TTC549 (cell line): ENCODE measurements around the gene SORBS2.

Source experiments
- FAIRE-seq: peaks from 2 replicates; lab custom pipeline; 2012; peaks lifted over from hg19 to GRCh38; lab: Jason Lieb, UNC

Gene SORBS2

DNA sequence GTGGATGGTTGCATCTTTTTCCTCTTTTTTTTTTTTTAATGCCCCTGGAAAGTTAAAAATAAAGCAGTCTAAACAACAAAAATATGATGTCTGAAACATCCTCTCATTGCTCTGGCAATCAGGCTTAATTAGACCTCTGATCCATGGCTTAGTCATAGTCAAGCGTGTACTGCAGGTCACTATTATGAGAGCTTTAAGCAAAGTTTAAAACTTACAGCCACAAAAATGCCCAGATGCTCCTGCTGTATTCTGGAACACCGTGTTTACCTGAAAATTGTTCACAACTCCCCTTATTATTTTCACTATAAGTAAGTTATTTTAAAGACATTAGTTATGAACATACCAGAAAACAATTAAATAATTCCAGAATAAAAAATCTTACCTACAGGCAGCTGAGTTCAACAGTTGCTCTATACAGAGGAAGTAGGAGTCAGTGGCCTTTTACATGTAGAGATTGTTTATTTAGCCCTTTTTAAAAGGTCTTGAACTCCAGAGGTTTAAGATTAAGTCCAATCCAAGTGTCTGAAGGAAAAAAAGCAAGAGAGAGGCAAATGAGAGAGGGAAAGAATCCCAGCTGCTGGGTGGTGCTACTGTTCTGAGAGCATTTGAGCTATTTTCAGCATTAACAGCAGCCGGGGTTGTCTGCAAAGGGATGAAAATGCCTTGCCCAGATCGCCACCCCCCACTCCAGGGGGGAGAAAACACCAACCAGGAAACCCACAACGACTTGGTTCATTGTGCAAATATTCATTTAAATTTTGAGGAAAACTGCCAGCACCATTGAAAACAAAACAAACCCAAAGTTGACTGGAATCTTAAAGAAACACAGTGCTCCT lies 36.9 kb downstream of the SORBS2 start:
- no peak for FAIRE-seq

DNA sequence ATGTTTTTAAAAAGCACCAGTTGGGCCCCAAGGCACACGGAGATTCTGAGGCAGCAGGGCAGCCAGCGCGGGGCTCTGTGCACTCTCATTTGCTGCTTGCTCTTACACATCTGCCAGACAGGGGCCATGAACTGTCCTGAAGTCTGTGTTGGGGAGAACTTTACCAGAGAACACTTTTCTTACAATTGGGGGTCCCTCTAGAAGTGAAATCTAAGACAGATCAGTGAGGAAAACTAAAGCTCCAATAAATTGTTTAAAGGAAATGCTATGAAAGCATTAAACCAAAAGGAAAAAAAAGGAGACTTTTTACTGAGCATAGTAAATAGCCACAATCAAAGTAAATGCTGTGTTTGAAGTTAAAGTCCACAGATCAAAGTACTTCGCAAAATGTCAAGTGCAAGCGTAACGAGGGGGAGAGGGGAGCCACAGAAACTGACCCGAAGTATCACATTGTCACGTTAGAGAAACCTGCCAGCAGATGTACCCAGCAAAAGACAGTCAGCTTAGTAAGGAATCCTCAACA lies 37.8 kb downstream of the SORBS2 start:
- FAIRE-seq: no peak

DNA sequence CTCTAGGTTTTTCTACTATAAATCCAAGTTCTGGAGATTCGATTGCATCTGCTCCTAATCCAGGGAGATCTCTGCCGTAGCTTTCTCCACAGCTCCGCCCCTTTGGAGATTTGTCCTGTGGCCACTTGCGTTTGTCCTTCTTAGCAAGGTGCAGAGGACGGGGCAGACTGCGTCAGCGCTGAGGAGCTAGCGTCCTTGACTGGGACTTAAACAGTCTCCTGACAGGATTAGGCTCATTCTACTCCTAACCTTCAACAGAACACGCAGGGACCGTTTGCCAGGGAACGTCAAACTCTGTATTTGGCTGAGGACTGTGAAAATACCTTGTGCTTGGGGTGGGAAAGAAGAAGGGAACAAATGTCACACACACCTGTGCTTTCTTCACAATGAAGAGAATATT lies 38.6 kb downstream of the SORBS2 start:
- FAIRE-seq: no peak

DNA sequence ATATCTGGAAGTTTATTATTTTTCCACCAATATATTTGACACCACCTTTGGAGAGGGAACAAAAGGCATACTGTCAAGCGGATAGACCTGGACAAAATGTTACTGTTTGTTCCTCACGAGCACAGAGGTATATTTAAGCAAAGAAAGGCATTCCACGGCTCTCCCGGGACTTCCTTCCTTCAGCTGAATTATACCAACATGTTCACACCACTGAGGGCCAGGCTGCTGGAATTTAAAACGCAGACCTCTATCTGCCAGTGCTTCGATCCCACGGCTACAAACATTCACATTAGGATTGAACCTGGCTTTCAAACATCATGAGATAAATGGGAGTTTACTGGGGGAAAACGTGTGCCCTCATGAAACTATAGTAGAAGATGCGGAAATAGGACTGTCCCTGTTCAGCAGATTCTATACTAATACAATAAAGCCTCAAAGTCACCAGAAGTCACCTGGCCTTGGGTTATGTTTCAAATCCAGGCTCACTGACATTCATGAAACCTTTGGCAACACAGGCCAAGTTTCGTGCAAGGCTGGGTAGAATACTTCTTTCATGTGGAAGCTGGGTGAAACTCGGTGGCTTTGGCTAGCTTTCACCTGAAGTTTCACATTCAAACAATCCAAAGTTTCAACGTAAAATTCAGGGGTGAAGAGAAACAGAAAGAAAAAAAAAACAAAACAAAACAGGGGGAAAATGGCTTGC lies 39.5 kb downstream of the SORBS2 start:
- no peak for FAIRE-seq

GRCh38 chr4:185771711-185772390 lies 40.1 kb downstream of the SORBS2 start:
- FAIRE-seq: no peak

- no peak for FAIRE-seq
Observed at GRCh38 chr4:185767528-185767927, 44.5 kb downstream of the SORBS2 start.

- no peak for FAIRE-seq
Observed at GRCh38 chr4:185764876-185765275, 47.1 kb downstream of the SORBS2 start.

GRCh38 chr4:185761352-185762235 lies 50.4 kb downstream of the SORBS2 start:
- no peak for FAIRE-seq

GRCh38 chr4:185758807-185759206 lies 53.2 kb downstream of the SORBS2 start:
- FAIRE-seq: no peak

- FAIRE-seq: no peak
Observed at GRCh38 chr4:185755451-185755850, 56.5 kb downstream of the SORBS2 start.

GRCh38 chr4:185754961-185755360 lies 57.0 kb downstream of the SORBS2 start:
- FAIRE-seq: no peak

- no peak for FAIRE-seq
Observed at GRCh38 chr4:185752872-185753271, 59.1 kb downstream of the SORBS2 start.

DNA sequence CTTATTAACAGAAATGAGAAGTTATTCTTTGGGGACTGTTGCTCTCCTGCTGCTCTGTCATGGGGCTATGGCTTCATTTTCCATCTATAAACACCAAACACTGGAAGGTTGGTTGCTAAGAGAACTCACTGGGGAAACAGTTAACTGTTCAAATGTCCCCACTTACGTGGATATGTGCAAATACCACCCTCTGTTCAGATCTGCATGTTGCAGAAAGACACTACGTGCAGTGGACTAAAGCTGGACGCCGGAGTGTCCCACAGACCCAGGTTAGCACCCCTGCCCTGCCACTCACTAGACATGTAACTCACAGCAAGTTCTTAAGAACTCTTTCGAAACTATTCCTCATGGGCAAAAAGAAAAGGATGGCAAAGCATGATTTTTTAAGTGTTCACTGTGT lies 62.1 kb downstream of the SORBS2 start:
- FAIRE-seq: no peak

- no peak for FAIRE-seq
Observed at GRCh38 chr4:185748901-185749390, 63.0 kb downstream of the SORBS2 start.

GRCh38 chr4:185745891-185746290 lies 66.1 kb downstream of the SORBS2 start:
- FAIRE-seq: no peak

GRCh38 chr4:185744946-185745345 lies 67.0 kb downstream of the SORBS2 start:
- FAIRE-seq: no peak

DNA sequence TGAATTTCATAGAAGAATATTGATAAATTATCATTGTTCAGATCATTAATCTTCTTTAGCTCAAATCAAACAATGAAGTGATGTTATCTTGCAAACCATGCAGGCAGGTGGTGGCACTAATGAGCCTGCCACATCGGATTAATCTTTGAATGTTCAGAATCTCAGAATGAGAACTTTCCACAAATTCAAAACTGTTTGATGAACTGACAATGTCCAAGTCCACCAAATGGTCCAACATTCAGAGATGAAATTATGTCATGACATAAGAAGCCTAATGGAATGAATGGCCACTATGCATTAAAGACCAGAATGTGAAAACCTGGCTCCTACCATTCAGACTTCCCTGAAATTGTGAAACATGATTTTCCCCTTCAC lies 67.5 kb downstream of the SORBS2 start:
- FAIRE-seq: no peak

GRCh38 chr4:185743722-185744487 lies 68.1 kb downstream of the SORBS2 start:
- no peak for FAIRE-seq

GRCh38 chr4:185742766-185743165 lies 69.2 kb downstream of the SORBS2 start:
- FAIRE-seq: no peak

DNA sequence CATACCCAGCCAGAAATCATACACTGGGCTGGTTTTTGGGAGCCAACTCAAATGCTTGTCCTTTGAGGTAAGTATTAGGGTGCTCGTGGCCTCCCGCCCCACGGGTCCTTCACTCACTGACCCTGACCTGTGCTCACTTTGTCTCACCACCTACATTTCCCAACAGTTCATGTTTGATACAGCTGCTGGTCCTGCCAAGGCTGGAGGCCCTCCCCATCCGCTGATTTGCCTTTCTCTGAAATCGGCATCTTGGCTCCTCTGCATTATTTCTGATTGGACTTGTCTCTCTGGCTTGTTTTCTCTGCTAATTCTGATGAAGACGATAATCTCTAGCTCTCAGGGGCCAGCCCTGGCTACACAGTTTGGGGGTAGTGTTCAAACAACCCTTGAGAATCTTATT lies 70.2 kb downstream of the SORBS2 start:
- no peak for FAIRE-seq

DNA sequence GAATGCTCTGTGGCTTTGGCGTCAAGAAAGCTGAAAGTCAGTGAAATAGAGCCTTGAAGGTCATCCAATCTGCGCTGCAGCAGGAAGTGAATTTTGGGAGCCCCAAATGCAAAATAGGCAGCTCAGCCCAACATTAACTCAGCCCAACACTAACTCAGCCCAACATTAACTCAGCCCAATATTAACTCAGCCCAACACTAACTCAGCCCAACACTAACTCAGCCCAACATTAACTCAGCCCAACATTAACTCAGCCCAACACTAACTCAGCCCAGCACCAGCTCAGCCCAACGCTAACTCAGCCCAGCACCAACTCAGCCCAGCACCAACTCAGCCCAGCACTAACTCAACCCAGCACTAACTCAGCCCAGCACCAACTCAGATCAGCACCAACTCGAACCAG lies 71.5 kb downstream of the SORBS2 start:
- no peak for FAIRE-seq
